ENCODE measurements around the gene PNMT. TPM values are rescaled to one million over a fixed set of nuclear protein-coding genes. Genes with fewer than 3 reads are reported as not detected.

The PNMT gene
- total and polyA plus RNA-seq, 2 donors (not counting 1 experiment from before 2014, with no cell fraction given): 0.13 to 0.76 TPM

GRCh38 chr17:39672522-39673334 lies 4.5 kb downstream of the PNMT start:
- ChIA-PET CTCF (interaction anchor here (0.6 to 8.7 kb wide), 14 partner anchors 7 to 290 kb away, joined by 3 to 109 read pairs (median 4); partner anchors contain the start of genes GSDMA, MIEN1 and PGAP3), POLR2A (interaction anchor here (0.9 kb wide), 1 partner anchor 28 kb away, joined by 3 read pairs; no protein-coding TSS in a partner anchor)
- no peaks in the 10 kb centered on the region for H3K9me3 Mint-ChIP-seq (ENCODE audit: insufficient read depth)
- H3K4me3 Mint-ChIP-seq: no peak overlapping the region
- Histone ChIP-seq H3K27ac (ENCODE audit: low read length in 2 of 2) (no peak overlapping the region), H3K9me3 (ENCODE audit: control extremely low read depth in 1 of 3, control insufficient read depth in 2 of 3, insufficient read depth in 1 of 3, low read length in 2 of 3) (peaks cover 0 to 3% (median 0%) of the 10 kb centered on the region in 3 donors), H3K4me2 (replicated peaks; ENCODE audit: low read depth, low read length, poor library complexity, severe bottlenecking) (peak overlapping the region; percentile 54), H2AFZ (ENCODE audit: insufficient read depth, low read depth, low read length, poor library complexity, severe bottlenecking) (no peak overlapping the region), H3K79me2 (ENCODE audit: control insufficient read depth, insufficient read depth, low read length) (no peaks in the 10 kb centered on the region), H3K4me3 (ENCODE audit: control extremely low read depth in 1 of 5, extremely low read depth in 1 of 5, insufficient read depth in 1 of 5, low read depth in 2 of 5, low read length in 4 of 5) (no peak overlapping the region), H3K36me3 (replicated peaks in 1 of 2; ENCODE audit: control extremely low read depth in 1 of 2, control insufficient read depth in 1 of 2, extremely low read depth in 1 of 2, insufficient read depth in 2 of 2, low read length in 1 of 2) (no peaks in the 10 kb centered on the region), H3K27me3 (replicated peaks in 1 of 4; ENCODE audit: control extremely low read depth in 1 of 4, control insufficient read depth in 3 of 4, insufficient read depth in 4 of 4, low read length in 3 of 4) (peaks cover 0 to 22% (median under 1%) of the 10 kb centered on the region in 4 experiments), H3K4me1 (ENCODE audit: control insufficient read depth in 2 of 2, insufficient read depth in 2 of 2, low read length in 2 of 2) (peaks cover 57 to 70% of the 10 kb centered on the region in 2 donors), H3K9ac (ENCODE audit: low read length) (no peak overlapping the region), H4K20me1 (ENCODE audit: control insufficient read depth, insufficient read depth, low read length, poor library complexity, severe bottlenecking) (no peaks in the 10 kb centered on the region)
- H3K27me3 Mint-ChIP-seq: peaks cover 15% of the 10 kb centered on the region
- peak; percentile 18 for DNase-seq
- WGBS (ENCODE audit: insufficient coverage): 83% methylated on average over 12 of the region's 15 CpGs
- peak overlapping the region; percentile 61 for H3K27ac Mint-ChIP-seq
- no peak for ATAC-seq (ENCODE audit: low read depth)
- peaks cover 57% of the 10 kb centered on the region for H3K4me1 Mint-ChIP-seq
- intact Hi-C loops (cut with micrococcal nuclease): no loop called here
- no peak for TF ChIP-seq EZH2 (IDR thresholded peaks at IDR 0.05; ENCODE audit: borderline replicate concordance, insufficient read depth, low read depth, low read length, poor library complexity, severe bottlenecking)
- TF ChIP-seq, protein P1, sequence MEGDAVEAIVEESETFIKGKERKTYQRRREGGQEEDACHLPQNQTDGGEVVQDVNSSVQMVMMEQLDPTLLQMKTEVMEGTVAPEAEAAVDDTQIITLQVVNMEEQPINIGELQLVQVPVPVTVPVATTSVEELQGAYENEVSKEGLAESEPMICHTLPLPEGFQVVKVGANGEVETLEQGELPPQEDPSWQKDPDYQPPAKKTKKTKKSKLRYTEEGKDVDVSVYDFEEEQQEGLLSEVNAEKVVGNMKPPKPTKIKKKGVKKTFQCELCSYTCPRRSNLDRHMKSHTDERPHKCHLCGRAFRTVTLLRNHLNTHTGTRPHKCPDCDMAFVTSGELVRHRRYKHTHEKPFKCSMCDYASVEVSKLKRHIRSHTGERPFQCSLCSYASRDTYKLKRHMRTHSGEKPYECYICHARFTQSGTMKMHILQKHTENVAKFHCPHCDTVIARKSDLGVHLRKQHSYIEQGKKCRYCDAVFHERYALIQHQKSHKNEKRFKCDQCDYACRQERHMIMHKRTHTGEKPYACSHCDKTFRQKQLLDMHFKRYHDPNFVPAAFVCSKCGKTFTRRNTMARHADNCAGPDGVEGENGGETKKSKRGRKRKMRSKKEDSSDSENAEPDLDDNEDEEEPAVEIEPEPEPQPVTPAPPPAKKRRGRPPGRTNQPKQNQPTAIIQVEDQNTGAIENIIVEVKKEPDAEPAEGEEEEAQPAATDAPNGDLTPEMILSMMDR (IDR thresholded peaks at IDR 0.05): no peak
